GM20431 (cell line): Measurements from ENCODE around the gene GPR179.

Experiments
- in situ Hi-C: fragments of 300-500 bp; cut with MseI, MboI; formaldehyde crosslinking; loops from one replicate; pipeline ENCODE4 v1.15.0; 2020; ENCODE audit warnings: low sequenced_read_pairs; ENCODE audit not compliant: unreplicated experiment

The GPR179 gene

DNA sequence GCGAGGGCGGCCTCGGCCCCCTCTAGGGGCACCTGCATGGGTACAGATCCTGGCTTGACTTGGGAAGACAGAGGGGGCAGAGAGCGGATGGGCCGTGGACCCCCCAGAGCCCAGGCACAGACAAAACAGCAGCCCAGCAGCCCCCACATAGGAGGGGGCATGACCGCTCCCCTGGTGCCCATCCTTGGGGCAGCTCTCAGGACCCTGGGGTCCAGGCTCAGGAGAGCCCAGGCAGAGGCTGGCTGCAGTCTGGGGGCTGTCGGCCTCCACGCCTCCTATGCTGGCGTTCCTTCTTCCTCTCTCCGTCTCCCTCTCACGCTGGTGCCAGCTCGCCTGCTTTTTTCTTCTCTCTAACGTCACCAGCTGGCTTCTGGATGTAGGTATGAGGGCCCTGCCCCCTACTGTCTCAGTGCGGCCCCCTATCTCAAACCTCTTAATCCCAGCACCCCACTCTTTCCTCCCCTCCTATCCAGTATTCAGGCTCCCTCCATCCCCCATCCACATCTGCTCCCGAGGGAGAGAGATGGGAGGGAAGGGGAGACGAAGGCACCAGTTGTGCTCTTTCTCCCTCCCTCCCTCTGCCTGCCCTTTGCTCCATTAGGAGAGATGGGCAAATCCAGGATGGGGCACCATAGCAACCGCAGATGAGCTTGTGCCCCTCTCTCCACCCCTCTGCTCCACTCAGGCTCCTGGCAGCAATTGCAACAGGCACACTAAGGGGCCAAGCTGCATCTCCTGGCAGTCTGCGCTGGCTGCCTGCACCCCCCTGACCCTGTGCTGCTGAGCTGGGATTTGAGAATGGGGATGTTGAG, at the start of gene GPR179:
TSS of gene GPR179 (minus strand) at position 349 of the 812 bp plus-strand sequence. CDS start at position 182, 167 bp downstream.
- in situ Hi-C loops, result no loop called here

DNA sequence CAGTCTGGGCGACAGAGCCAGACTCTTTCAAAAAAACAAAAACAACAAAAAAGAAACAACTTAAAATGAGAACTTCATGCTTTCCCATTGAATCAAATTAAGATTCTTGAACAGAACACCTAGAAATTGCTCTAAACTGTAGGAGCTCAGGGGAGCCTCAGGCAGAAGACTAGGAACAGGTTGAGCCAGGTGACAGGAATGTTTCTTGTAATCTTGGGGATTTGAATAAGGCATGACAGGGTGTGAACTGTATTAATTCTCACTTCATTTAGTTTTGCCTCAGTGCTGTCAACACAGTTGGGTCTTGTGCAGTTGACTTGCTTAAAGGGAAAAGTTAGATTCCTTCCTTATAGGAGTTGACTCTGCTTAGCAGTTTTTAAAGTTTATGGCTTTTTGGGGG, 35.7 kb upstream of the GPR179 start:
- in situ Hi-C loops, result no loop called here

GRCh38 chr17:38369124-38369886, 25.5 kb upstream of the GPR179 start:
- in situ Hi-C loops, result no loop called here

DNA sequence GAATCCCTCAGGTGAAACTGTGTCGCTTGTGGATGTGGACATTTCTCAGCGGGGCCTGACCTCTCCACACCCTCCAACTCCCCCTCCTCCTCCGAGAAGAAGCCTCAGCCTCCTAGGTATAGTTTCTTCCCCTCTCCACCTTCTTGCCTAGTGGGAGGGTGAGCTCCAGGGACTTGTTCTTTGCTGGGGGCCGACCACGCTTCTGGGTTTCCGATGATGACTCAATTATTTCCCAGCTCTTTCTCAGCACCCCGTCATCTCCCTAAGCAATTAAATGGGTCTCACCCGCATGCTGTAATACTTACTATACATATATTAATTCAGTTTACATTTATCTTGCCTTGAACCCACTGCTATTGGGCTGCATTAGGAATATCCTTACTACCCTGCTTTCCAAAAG, 21.0 kb upstream of the GPR179 start:
- in situ Hi-C loops, result no loop called here

GRCh38 chr17:38363016-38363415, 19.3 kb upstream of the GPR179 start:
- in situ Hi-C loops, result no loop called here

DNA sequence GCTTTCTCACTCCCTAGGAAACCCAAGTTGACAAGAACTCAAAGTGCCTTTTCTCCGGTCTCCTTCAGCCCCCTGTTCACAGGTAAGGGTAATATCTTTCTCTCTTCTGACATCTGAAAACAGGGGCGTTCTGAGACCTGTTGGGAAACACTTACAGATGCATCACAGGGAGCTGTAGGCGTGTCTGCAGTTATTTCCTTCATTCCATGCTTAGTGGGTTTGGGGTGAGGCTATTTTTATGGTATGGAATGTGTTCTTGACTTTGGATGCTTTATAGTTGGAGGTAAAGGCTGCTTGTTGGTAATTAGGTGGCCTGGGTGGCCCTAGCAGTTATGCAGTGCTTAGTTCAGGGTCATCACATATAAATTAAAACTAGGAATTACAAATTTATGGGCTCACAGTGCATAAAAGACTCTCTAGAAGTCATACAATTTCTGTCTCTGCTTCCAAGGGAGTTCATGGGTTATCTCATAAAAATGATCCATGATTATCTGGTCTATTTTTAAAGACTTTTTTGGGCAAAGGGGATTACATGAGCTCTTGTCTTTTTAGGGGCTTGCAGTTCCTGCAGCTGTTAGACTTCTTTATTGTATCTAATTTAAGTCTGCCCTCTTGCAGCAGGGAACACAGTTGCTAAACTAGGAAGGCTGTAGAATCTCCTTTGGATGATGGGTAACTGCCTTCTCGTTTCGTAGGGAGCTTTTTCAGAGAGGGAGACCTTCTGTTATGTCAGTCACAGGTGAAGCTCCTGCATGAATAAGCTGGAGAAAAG, 18.1 kb upstream of the GPR179 start:
- in situ Hi-C loops, result no loop called here

GRCh38 chr17:38358586-38359513, 15.1 kb upstream of the GPR179 start:
- in situ Hi-C loops, result no loop called here

DNA sequence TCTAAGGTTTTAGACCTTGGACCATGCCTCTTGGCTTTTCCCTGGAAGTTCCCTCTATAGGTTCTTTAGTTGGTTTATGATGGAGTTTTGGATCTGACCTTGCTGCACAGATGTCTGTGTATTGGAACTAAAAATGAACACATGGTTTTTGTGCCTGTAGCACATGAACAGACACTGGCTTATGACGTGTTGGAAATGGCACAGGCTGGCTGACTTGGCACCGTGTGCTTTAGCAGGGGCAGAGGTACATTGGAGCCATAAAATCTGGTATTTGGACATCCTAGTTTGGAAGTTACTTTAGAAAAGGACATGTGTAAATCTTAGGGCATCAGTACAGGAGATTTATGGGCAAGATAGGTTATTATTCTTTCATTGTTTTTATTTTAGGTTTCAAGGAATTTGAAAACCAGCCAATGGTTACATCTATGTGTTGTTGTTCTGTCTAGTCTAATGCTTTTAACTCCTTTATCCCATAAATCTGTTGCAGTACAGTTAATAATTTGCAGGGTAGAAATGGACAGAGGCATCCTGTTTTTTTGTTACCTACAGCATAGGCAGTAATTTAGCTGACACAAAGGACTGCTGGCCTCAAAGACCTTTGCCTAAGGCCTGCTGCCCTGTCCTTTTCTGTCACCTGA, 13.8 kb upstream of the GPR179 start:
- in situ Hi-C loops, result no loop called here

- in situ Hi-C loops, result no loop called here
Measured at GRCh38 chr17:38355251-38355650, 11.5 kb upstream of the GPR179 start.

DNA sequence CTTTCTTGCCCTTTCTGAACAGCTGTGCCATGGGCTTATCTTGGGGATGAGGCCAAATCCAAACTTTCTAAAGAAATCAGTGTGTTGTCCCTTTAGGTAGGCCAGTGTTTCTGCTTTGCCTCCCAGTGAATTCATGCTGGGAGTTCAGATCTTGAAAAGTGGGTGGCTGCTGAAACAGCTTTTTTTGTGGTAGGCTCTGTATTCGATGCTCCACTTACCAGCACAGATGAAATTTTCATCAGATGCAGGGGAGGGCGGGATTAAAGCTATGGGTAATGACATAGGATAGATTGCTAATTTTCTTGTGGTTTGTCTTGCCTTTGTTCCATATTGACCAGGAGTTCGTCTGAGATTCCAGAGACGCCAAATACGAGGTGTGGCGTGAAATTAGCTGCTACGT, 10.7 kb upstream of the GPR179 start:
- in situ Hi-C loops, result no loop called here

GRCh38 chr17:38353668-38354067, 9.9 kb upstream of the GPR179 start:
- in situ Hi-C loops, result no loop called here

DNA sequence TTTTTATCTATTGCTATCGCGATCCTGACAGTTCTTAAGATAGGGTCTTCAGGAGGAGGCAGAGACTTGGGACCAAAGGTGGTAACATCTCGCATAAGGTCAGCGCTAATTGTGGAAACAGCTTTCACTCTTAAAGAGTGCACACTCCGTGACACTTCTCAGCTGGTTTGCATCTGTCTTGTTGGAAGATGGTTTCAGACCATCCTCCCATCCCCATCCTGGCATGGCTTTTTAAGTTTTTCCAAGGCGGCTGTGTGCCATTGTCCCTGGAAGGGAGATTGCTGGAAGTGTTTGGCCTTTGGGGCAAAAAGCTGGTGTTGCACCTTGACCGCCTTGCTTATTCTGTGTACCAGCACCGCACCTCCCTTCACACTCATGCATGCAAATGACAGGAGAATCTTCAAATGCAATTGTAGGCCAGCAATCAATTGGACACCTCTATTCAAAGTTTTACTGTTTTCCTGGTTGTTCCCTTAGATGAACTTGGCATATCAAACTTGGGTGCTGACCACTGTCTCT, 9.4 kb upstream of the GPR179 start:
- in situ Hi-C loops, result no loop called here

- in situ Hi-C loops, result no loop called here
Measured at GRCh38 chr17:38352245-38353085, 8.7 kb upstream of the GPR179 start.

DNA sequence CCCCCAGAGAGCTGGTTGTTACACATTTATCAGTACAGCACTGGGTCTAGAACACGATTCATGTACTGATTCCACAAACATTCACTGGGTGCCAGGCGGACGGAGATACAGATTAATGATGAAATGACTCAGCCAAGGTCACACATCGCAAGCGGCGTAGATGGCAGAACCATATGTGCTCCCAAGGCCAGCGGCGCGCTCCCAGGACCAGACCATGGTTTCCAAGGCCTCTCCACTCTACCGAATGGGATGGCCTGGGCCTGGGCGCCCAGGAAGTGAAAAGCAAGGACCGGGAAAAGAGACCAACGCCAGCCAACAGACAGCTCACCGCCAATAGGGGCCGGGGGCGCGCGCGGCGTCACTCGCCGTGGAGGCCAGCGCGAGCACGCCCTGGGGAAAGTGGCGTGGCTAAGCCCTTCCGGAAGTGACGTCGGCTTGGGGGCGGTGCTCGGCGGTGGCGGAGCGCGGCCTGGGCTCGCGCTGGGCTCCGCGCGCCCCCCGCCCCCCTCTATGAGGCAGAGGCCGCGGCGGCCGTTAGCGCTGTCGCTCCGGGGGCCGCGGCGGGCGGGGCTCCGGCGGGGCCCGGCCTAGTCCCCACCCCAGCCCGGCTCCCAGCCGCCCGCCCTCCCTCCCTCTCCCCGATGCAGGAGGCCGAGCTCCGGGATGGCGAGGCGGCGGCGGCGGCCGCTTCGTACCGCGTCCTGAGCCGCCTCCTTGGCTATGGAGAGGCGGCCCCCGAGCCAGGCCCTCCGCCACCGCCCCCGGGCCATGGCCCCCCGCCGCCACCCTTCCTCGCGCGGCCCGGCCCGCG, 7.9 kb upstream of the GPR179 start, which contains the start of gene SOCS7:
TSS of gene SOCS7 (plus strand) at position 433 of the 811 bp plus-strand sequence. CDS start at position 642, 209 bp downstream.
- in situ Hi-C loops, result no loop called here

DNA sequence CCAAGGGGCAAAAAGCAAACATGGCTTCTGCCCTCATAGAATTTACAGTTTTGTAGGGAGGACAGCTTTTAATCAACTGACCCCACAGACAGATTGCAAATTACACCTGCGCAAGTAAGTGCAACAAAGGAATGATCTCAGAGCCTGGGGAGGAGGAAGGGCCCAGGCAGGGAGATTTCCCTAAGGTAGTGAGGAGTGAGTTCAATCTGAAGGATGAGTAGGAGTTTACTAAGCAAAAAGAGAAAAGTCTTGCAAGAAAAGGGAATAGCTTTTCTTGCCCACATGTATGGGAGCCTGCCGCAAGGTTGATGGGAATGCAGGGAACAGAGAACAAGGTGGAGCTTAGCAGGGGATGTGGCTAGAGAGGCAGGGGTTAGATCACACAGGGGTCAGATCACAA, 6.3 kb upstream of the GPR179 start:
- in situ Hi-C loops, result no loop called here

DNA sequence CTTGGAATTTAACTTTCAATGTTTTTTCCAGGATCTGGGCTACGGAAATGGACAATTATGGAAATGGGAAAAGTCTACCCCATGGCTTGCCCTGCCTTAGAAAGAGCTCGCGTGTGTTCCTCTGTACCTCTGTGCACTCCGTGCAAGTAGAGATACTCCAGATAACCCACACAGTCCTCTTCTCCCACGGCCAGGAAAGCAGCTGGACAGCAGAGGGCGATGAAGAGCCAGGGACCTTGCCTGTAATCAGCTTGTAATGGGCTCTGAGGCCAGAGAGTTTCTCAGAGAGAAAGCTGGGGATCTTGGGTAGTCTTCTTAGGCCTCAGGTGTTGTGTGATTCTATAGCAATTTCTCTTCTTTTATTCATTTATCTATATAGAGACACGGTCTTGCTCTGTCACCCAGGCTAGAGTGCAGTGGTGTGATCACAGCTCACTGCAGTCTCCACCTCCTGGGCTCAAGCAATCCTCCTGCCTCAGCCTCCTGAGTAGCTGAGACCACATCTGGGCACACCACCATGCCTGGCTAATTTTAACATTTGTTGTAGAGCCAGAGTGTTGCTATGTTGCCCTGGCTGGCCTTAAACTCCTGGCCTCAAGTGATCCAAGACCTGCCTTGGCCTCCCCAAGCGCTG, 5.5 kb upstream of the GPR179 start:
- in situ Hi-C loops, result loop anchor here (5.0 kb wide), 1 partner anchor 63 kb away; no protein-coding TSS in a partner anchor

DNA sequence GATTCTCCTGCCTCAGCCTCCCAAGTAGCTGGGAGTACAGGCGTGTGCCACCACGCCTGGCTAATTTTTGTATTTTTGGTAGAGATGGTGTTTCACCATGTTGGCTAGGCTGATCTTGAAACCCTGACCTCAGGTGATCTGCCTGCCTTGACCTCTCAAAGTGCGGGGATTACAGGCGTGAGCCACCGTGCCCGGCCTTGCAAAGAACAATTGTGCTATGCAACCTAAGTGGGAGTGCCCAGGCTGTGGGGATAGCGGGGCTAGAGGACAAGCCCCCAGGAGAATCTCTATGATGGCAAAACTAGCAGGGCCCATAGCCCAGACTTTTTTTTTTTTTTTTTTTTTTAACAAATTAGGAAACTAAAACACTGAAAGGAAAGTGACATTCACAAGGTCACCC, 2.0 kb upstream of the GPR179 start:
- in situ Hi-C loops, result loop anchor here (5.0 kb wide), 1 partner anchor 67 kb away; no protein-coding TSS in a partner anchor
